Right atrium auricular region (tissue), 2 donors: ENCODE measurements around the gene F11. TPM values are rescaled to one million over a fixed set of nuclear protein-coding genes. Genes with fewer than 3 reads are reported as not detected.
"Not testable (repeated sequence)": the region's sequence is repeated elsewhere in the genome, so short reads cannot be mapped to it uniquely, and the experiment has no call there.

Source experiments
- DNase-seq: peaks from one replicate; pipeline ENCODE4 v3.0.0-alpha.2; 2019; ENCODE audit warnings: low spot score
- H3K27ac ChIP-seq, 2 donors: fragments of 200-600 bp; sonication (generic); 1 replicate in 1 of 2; 2 replicates in 1 of 2; pipeline ENCODE4 v1.5.1; 2016 to 2019
- H3K27me3 ChIP-seq, 2 donors: fragments of 200-600 bp; sonication (generic); one replicate each; pipeline versions ENCODE4 v1.5.1 to v1.6.0; 2017 to 2019
- H3K36me3 ChIP-seq: fragments of 200-600 bp; sonication (generic); one replicate; pipeline ENCODE4 v1.5.1; 2016
- H3K4me1 ChIP-seq, 2 donors: fragments of 200-600 bp; sonication (generic); one replicate each; pipeline versions ENCODE4 v1.5.1 to v1.6.0; 2017 to 2019
- H3K4me3 ChIP-seq, 2 donors: fragments of 200-600 bp; sonication (generic); 1 replicate in 1 of 2; 2 replicates in 1 of 2; pipeline ENCODE4 v1.5.1; 2017 to 2019; ENCODE audit warnings: mild to moderate bottlenecking in 1 of 2, moderate library complexity in 1 of 2
- H3K9me3 ChIP-seq, 2 donors: fragments of 200-600 bp; sonication (generic); one replicate each; pipeline ENCODE4 v1.5.1; 2019
- CTCF ChIP-seq, 2 donors: fragments of 200-600 bp; sonication (generic); IDR thresholded peaks; one replicate each; pipeline ENCODE4 v1.5.1; 2019; ENCODE audit warnings: antibody characterized with exemption in 2 of 2
- total RNA-seq, 2 donors: library from RNA; depleted of rRNA; stranded (reverse); fragments of >200 nt; gene quantifications; one replicate each; pipeline ENCODE4 v1.1.0, GENCODE V29; 2016

Gene F11
- total RNA-seq, 2 donors from 2014 or later = not detected

- no peaks in the 10 kb centered on the region for H3K36me3 ChIP-seq
- H3K27ac ChIP-seq = no peak overlapping the region
- no peaks in the 10 kb centered on the region for H3K27me3 ChIP-seq
- DNase-seq = no peak
- no peaks in the 10 kb centered on the region for H3K9me3 ChIP-seq
- H3K4me3 ChIP-seq = no peak overlapping the region
- no peaks in the 10 kb centered on the region for H3K4me1 ChIP-seq
- TF ChIP-seq CTCF (IDR thresholded peaks at IDR 0.05) = no peak
Observed at GRCh38 chr4:186244835-186245234, 21.2 kb upstream of the F11 start.

GRCh38 chr4:186247062-186247752 is 18.8 kb upstream of the F11 start:
- not testable (repeated sequence) for H3K27me3 ChIP-seq, H3K36me3 ChIP-seq, H3K9me3 ChIP-seq, H3K27ac ChIP-seq, DNase-seq, H3K4me3 ChIP-seq, H3K4me1 ChIP-seq

GRCh38 chr4:186248643-186249042 is 17.3 kb upstream of the F11 start:
- Histone ChIP-seq H3K4me3 (no peak overlapping the region), H3K9me3 (no peaks in the 10 kb centered on the region), H3K27me3 (no peaks in the 10 kb centered on the region), H3K36me3 (peaks cover 16% of the 10 kb centered on the region), H3K4me1 (no peaks in the 10 kb centered on the region), H3K27ac (no peak overlapping the region)
- no peak for DNase-seq
- TF ChIP-seq CTCF (IDR thresholded peaks at IDR 0.05) = no peak

- DNase-seq = no peak
- H3K27me3 ChIP-seq = no peaks in the 10 kb centered on the region
- no peaks in the 10 kb centered on the region for H3K4me1 ChIP-seq
- peaks cover 16% of the 10 kb centered on the region for H3K36me3 ChIP-seq
- no peak for TF ChIP-seq CTCF (IDR thresholded peaks at IDR 0.05)
- no peaks in the 10 kb centered on the region for H3K9me3 ChIP-seq
- H3K4me3 ChIP-seq = no peak overlapping the region
- H3K27ac ChIP-seq = no peak overlapping the region
Observed at GRCh38 chr4:186249785-186250754, 15.9 kb upstream of the F11 start.

GRCh38 chr4:186250760-186251159 is 15.2 kb upstream of the F11 start:
- Histone ChIP-seq H3K4me1 (no peaks in the 10 kb centered on the region), H3K27ac (no peak overlapping the region), H3K9me3 (no peaks in the 10 kb centered on the region), H3K36me3 (peaks cover 16% of the 10 kb centered on the region), H3K4me3 (no peak overlapping the region), H3K27me3 (no peaks in the 10 kb centered on the region)
- no peak for DNase-seq
- no peak for TF ChIP-seq CTCF (IDR thresholded peaks at IDR 0.05)

GRCh38 chr4:186255122-186255521 is 10.9 kb upstream of the F11 start:
- H3K4me1 ChIP-seq = no peaks in the 10 kb centered on the region
- H3K4me3 ChIP-seq = no peak overlapping the region
- DNase-seq = no peak
- no peaks in the 10 kb centered on the region for H3K27me3 ChIP-seq
- H3K9me3 ChIP-seq = no peaks in the 10 kb centered on the region
- H3K36me3 ChIP-seq = peaks cover 21% of the 10 kb centered on the region
- no peak overlapping the region for H3K27ac ChIP-seq
- no peak for TF ChIP-seq CTCF (IDR thresholded peaks at IDR 0.05)
